Nephron progenitor cell (in vitro differentiated cells): ENCODE results near the gene UBLCP1.

Experiments
- DNase-seq: peaks from one replicate; pipeline ENCODE4 v3.0.0; 2021
- H3K27ac Mint-ChIP-seq: 2 replicates; pipeline ENCODE4 v1.8.0; 2021; ENCODE audit warnings: mild to moderate bottlenecking, moderate library complexity, mixed read lengths
- H3K27me3 Mint-ChIP-seq: 2 replicates; pipeline ENCODE4 v1.8.0; 2021; ENCODE audit warnings: mild to moderate bottlenecking, low read depth, mixed read lengths; ENCODE audit not compliant: poor library complexity
- H3K36me3 Mint-ChIP-seq: 2 replicates; pipeline ENCODE4 v1.8.0; 2021; ENCODE audit warnings: low read depth, mixed read lengths
- H3K4me1 Mint-ChIP-seq: 2 replicates; pipeline ENCODE4 v1.8.0; 2021; ENCODE audit warnings: mixed read lengths
- H3K4me3 Mint-ChIP-seq: 2 replicates; pipeline ENCODE4 v1.8.0; 2021; ENCODE audit warnings: mild to moderate bottlenecking, moderate library complexity, mixed read lengths
- H3K9me3 Mint-ChIP-seq: 2 replicates; pipeline ENCODE4 v1.8.0; 2021; ENCODE audit warnings: mild to moderate bottlenecking, moderate library complexity, mixed read lengths
- CTCF ChIP-seq: fragments of 200-600 bp; sonication (generic); IDR thresholded peaks from 2 replicates; pipeline ENCODE4 v1.5.0; 2021; ENCODE audit warnings: antibody characterized with exemption

Gene UBLCP1

GRCh38 chr5:159311063-159311462, 48.0 kb downstream of the UBLCP1 start:
- Mint-ChIP-seq H3K4me1 (peaks cover 5% of the 10 kb centered on the region), H3K27me3 (peaks cover 63% of the 10 kb centered on the region), H3K27ac (no peak overlapping the region), H3K4me3 (peak overlapping the region; percentile 72), H3K36me3 (no peaks in the 10 kb centered on the region), H3K9me3 (no peaks in the 10 kb centered on the region)
- no peak for TF ChIP-seq CTCF
- DNase-seq = no peak

GRCh38 chr5:159313197-159313596, 50.1 kb downstream of the UBLCP1 start:
- no peak overlapping the region for H3K4me3 Mint-ChIP-seq
- H3K36me3 Mint-ChIP-seq = no peaks in the 10 kb centered on the region
- H3K4me1 Mint-ChIP-seq = peaks cover 5% of the 10 kb centered on the region
- H3K27ac Mint-ChIP-seq = no peak overlapping the region
- no peaks in the 10 kb centered on the region for H3K9me3 Mint-ChIP-seq
- TF ChIP-seq CTCF = no peak
- DNase-seq = no peak
- H3K27me3 Mint-ChIP-seq = peaks cover 50% of the 10 kb centered on the region

GRCh38 chr5:159316519-159317383, 53.7 kb downstream of the UBLCP1 start:
- Mint-ChIP-seq H3K27ac (no peak overlapping the region), H3K4me3 (no peak overlapping the region), H3K4me1 (no peaks in the 10 kb centered on the region), H3K27me3 (peaks cover 19% of the 10 kb centered on the region), H3K9me3 (no peaks in the 10 kb centered on the region), H3K36me3 (no peaks in the 10 kb centered on the region)
- TF ChIP-seq CTCF = peak; percentile 59
- peak; percentile 26 for DNase-seq

GRCh38 chr5:159317849-159318248, 54.8 kb downstream of the UBLCP1 start:
- Mint-ChIP-seq H3K27ac (no peak overlapping the region), H3K4me1 (no peaks in the 10 kb centered on the region), H3K36me3 (no peaks in the 10 kb centered on the region), H3K27me3 (peaks cover 10% of the 10 kb centered on the region), H3K9me3 (no peaks in the 10 kb centered on the region), H3K4me3 (no peak overlapping the region)
- DNase-seq = no peak
- no peak for TF ChIP-seq CTCF

- Mint-ChIP-seq H3K27ac (no peak overlapping the region), H3K36me3 (no peaks in the 10 kb centered on the region), H3K4me3 (no peak overlapping the region), H3K9me3 (no peaks in the 10 kb centered on the region), H3K4me1 (no peaks in the 10 kb centered on the region), H3K27me3 (peaks cover 16% of the 10 kb centered on the region)
- TF ChIP-seq CTCF = no peak
- DNase-seq = no peak
Measured at GRCh38 chr5:159318448-159318847, 55.4 kb downstream of the UBLCP1 start.

- Mint-ChIP-seq H3K9me3 (no peaks in the 10 kb centered on the region), H3K27ac (no peak overlapping the region), H3K27me3 (peaks cover 17% of the 10 kb centered on the region), H3K4me1 (no peaks in the 10 kb centered on the region), H3K36me3 (no peaks in the 10 kb centered on the region), H3K4me3 (no peak overlapping the region)
- no peak for TF ChIP-seq CTCF
- DNase-seq = no peak
Measured at GRCh38 chr5:159319363-159319762, 56.3 kb downstream of the UBLCP1 start.
